Measurements from ENCODE around the gene TMEM214.

TMEM214 gene, protein sequence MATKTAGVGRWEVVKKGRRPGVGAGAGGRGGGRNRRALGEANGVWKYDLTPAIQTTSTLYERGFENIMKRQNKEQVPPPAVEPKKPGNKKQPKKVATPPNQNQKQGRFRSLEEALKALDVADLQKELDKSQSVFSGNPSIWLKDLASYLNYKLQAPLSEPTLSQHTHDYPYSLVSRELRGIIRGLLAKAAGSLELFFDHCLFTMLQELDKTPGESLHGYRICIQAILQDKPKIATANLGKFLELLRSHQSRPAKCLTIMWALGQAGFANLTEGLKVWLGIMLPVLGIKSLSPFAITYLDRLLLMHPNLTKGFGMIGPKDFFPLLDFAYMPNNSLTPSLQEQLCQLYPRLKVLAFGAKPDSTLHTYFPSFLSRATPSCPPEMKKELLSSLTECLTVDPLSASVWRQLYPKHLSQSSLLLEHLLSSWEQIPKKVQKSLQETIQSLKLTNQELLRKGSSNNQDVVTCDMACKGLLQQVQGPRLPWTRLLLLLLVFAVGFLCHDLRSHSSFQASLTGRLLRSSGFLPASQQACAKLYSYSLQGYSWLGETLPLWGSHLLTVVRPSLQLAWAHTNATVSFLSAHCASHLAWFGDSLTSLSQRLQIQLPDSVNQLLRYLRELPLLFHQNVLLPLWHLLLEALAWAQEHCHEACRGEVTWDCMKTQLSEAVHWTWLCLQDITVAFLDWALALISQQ

DNA sequence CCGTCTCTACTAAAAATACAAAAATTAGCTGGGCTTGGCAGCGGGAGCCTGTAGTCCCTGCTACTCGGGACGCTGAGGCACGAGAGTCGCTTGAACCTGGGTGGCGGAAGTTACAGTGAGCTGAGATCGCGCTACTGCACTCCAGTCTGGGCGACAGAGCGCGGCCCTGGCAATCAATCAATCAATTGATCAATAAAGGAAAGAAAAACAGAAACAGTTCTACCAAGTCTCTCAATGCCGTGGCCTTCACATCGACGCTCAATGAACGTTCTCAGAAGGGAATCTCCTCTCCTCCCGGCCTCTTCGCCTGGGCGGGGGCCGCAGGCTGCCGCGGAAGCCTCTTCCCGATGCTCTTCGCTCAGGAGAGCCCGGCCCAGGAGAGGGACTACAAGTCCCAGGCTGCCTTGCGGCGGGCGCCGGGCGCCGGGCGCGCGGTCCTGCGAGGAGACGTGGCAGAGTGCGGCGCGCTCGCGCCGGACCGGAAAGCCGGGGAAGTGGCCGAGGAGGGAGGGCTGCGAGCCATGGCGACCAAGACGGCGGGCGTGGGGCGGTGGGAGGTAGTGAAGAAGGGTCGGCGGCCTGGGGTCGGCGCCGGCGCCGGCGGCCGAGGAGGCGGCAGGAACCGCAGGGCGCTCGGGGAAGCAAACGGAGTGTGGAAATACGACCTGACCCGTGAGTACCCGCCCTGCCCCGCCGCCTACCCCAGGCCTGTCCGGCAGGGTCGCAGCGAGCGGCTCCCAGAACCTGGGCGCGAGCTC is at the start of gene TMEM214:
TMEM214 (plus strand) TSS at position 471 of the 758 bp plus-strand sequence; CDS start at position 522, 51 bp downstream.
- TF ChIP-seq, protein P1, sequence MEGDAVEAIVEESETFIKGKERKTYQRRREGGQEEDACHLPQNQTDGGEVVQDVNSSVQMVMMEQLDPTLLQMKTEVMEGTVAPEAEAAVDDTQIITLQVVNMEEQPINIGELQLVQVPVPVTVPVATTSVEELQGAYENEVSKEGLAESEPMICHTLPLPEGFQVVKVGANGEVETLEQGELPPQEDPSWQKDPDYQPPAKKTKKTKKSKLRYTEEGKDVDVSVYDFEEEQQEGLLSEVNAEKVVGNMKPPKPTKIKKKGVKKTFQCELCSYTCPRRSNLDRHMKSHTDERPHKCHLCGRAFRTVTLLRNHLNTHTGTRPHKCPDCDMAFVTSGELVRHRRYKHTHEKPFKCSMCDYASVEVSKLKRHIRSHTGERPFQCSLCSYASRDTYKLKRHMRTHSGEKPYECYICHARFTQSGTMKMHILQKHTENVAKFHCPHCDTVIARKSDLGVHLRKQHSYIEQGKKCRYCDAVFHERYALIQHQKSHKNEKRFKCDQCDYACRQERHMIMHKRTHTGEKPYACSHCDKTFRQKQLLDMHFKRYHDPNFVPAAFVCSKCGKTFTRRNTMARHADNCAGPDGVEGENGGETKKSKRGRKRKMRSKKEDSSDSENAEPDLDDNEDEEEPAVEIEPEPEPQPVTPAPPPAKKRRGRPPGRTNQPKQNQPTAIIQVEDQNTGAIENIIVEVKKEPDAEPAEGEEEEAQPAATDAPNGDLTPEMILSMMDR (IDR thresholded peaks at IDR 0.05; ENCODE audit: low read depth, low read length, missing control alignments), result peak; percentile 11
- H3K4me3 ChIP-seq (ENCODE audit: low read depth, low read length), result peak within 1 kb of the TSS; percentile 99
- peak; percentile 57 for DNase-seq (ENCODE audit: low read depth)

DNA sequence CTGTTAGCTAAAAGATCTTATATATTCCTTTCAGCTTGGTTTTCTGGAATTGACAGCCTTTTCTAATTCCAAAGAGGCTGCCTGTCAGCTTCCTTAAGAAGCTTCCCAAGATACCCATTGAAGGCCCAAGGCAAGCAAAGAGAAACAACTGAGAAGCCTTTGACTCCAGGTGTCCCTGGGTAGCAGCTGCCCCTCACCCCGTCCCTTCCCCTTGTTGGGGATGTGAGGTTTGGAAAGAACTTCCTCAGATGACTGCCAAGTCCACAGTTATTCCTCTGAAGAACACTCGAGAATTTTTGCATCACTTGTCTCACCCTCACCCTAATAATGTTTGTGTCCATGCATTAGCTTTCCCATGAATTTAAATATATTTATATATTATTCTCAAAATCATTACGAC is 49.0 kb upstream of the TMEM214 start:
- TF ChIP-seq, protein P1 (IDR thresholded peaks at IDR 0.05; ENCODE audit: low read depth, low read length, missing control alignments), result no peak
- no peak for DNase-seq (ENCODE audit: low read depth)
- H3K4me3 ChIP-seq (ENCODE audit: low read depth, low read length), result no peak overlapping the region

DNA sequence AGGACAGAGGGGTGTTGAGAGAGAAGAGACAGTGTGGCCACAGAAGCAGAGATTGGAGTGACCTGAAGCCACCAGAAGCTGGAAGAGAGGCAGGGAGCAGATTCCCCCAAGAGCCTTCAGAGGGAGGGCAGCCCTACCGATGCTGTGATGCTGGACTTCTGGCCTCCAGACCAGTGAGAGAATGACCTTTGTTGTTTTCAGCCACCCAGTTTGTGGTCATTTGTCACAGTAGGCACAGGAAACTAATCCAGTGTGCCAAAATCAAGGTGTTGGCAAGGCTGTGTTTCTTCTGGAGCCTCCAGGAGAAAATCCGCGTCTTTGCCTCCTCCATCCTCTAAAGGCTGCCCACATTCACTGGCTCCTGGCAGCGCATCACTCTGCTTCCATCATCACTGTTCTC is 47.0 kb upstream of the TMEM214 start:
- H3K4me3 ChIP-seq (ENCODE audit: low read depth, low read length), result no peak overlapping the region
- no peak for DNase-seq (ENCODE audit: low read depth)
- TF ChIP-seq, protein P1 (IDR thresholded peaks at IDR 0.05; ENCODE audit: low read depth, low read length, missing control alignments), result no peak

DNA sequence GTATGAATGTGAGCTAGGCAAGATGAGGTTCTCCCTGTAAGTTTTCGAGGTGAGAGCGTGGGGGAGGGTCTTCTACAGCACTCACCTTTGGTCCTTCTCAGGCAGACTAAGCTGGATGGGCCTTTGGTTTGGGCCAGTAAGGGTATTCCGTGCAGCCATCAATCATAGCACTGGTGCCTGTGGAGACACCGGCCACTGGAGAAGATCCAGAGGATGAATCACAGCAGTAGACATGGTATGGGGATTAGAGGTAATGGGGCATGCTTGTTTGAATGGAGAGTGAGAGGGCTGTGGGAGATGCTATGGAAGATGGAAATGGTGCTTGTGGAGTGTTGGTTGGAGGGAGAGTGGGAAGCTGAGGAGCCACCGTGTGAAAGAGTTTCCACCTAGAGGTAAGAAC is 46.2 kb upstream of the TMEM214 start:
- TF ChIP-seq, protein P1 (IDR thresholded peaks at IDR 0.05; ENCODE audit: low read depth, low read length, missing control alignments), result no peak
- no peak for DNase-seq (ENCODE audit: low read depth)

DNA sequence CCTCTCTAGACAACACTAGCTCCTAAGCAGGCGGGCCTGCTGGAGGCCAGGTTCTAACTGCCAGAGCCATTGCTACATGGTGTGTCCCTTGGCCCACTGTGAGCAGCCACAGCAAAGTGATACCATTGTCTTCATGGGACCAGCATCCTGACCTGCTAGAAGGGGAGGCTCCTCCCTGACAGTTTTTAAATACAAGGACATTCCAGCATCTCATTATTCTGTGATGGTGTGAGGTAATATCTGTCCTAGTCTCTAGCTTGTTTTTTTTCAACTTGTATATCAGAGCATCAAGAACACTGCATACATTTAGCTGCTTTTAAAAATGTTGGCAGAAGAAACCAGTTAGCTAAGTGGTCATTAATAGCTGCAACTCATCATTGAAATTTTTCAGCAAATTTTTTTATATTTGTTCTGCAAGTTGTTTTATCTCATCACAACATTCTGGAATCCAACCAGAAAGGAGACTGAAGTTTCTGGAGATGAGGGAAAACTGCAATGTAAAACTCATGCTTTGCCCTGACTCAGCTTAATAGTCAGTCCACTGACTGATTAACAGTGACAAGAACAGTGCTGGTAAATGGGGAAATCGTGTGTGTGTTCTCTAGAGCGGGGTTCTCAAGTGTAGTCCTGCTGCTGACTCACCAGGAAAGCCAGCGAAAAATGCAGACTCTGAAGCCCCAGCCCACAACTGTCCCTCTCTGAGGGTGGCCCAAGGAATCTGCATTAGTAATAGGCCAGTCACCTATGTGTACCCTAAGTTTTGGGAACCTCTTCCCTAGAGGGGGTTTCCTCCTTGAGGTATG is 44.5 kb upstream of the TMEM214 start:
- no peak overlapping the region for H3K4me3 ChIP-seq (ENCODE audit: low read depth, low read length)
- no peak for DNase-seq (ENCODE audit: low read depth)
- TF ChIP-seq, protein P1 (IDR thresholded peaks at IDR 0.05; ENCODE audit: low read depth, low read length, missing control alignments), result no peak

More for the DNA sequence above, 46.2 kb upstream of the TMEM214 start:
- no peak overlapping the region for H3K4me3 ChIP-seq (ENCODE audit: low read depth, low read length)

DNA sequence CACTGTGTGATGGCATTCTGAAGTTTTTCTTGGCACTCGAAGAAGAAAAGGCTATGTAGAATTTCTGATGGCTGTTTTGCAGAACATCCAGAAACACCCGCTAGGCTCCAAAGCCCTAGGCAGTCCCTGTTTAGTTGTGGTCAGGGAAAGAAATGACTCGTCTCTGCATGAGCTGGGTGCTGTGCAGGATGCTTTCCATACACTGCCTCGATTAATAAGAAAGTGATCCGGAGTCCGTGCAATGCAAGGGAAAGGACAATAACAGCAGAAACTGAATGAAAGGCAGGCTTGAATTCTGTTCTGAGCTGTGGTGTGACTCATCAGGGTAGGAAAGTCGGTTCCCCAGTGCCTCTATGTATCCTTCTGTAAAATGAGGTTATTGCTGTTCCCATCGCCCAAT is 43.6 kb upstream of the TMEM214 start:
- H3K4me3 ChIP-seq (ENCODE audit: low read depth, low read length), result no peak overlapping the region
- no peak for DNase-seq (ENCODE audit: low read depth)
- TF ChIP-seq, protein P1 (IDR thresholded peaks at IDR 0.05; ENCODE audit: low read depth, low read length, missing control alignments), result no peak

All from GM12864 (cell line).